Activated CD4-positive, alpha-beta T cell treated with anti-CD3 and anti-CD28 coated beads for 36 hours (primary cell): ENCODE measurements around the gene NOL12. TPM values are rescaled to one million over a fixed set of nuclear protein-coding genes. Genes with fewer than 3 reads are reported as not detected.
A peak's percentile ranks its signal among the peaks of the same experiment; 100 is the strongest.
"Not testable (repeated sequence)": the region's sequence is repeated elsewhere in the genome, so short reads cannot be mapped to it uniquely, and the experiment has no call there.

ENCODE experiments used
- ATAC-seq: fragments of 200-7000 bp; cut with Tn5 transposase; one replicate; pipeline ENCODE4 v1.10.0; 2021; ENCODE audit warnings: mild to moderate bottlenecking, moderate library complexity
- CTCF ChIA-PET: fragments of 350-600 bp; sonication (Branson Sonifier 250); formaldehyde crosslinking; loops from one replicate; lab custom pipeline; 2021; ENCODE audit warnings: antibody characterized with exemption; lab: Charles Lee
- POLR2A ChIA-PET: fragments of 350-600 bp; sonication (Branson Sonifier 250); formaldehyde crosslinking; loops from one replicate; lab custom pipeline; 2021; ENCODE audit warnings: antibody characterized with exemption, inconsistent platforms; lab: Charles Lee
- DNase-seq: peaks from one replicate; pipeline ENCODE4 v3.0.0-alpha.2; 2020
- H3K27ac Mint-ChIP-seq: one replicate; pipeline ENCODE4 v1.8.0; 2021; ENCODE audit warnings: mixed read lengths
- H3K27me3 Mint-ChIP-seq: one replicate; pipeline ENCODE4 v1.8.0; 2021; ENCODE audit warnings: mixed read lengths
- H3K36me3 Mint-ChIP-seq: one replicate; pipeline ENCODE4 v1.8.0; 2021; ENCODE audit warnings: low read depth, mixed read lengths
- H3K4me1 Mint-ChIP-seq: one replicate; pipeline ENCODE4 v1.8.0; 2021; ENCODE audit warnings: mixed read lengths
- H3K4me3 Mint-ChIP-seq: one replicate; pipeline ENCODE4 v1.8.0; 2021; ENCODE audit warnings: mild to moderate bottlenecking, moderate library complexity, mixed read lengths
- H3K9me3 Mint-ChIP-seq: one replicate; pipeline ENCODE4 v1.8.0; 2021; ENCODE audit warnings: low read depth, mixed read lengths
- intact Hi-C, 2 experiments: fragments of 100-400 bp; cut with DNase I in 1 of 2; cut with micrococcal nuclease in 1 of 2; formaldehyde crosslinking; loops; one replicate each; pipeline versions ENCODE4 v1.14.2 to v1.15.1; 2022 to 2024; cut with DNase I, micrococcal nuclease
- total RNA-seq, 2 experiments: library from RNA; stranded (reverse); gene quantifications; one replicate each; pipeline ENCODE4 v1.2.3, GENCODE V29; 2021

The NOL12 gene
- total RNA-seq, 2 experiments from 2014 or later: 37.1 to 42.3 TPM

GRCh38 chr22:37647317-37647716 is 38.8 kb upstream of the NOL12 start:
- POLR2A ChIA-PET: interaction anchor here (0.6 kb wide), 1 partner anchor 15 kb away, joined by 6 read pairs; no protein-coding TSS in a partner anchor
- no peak for ATAC-seq
- intact Hi-C loops: no loop called here
- DNase-seq: no peak
- Mint-ChIP-seq H3K36me3 (peaks cover 49% of the 10 kb centered on the region), H3K27ac (no peak overlapping the region), H3K27me3 (no peaks in the 10 kb centered on the region), H3K9me3 (no peaks in the 10 kb centered on the region), H3K4me1 (peaks cover 16% of the 10 kb centered on the region), H3K4me3 (no peak overlapping the region)
- CTCF ChIA-PET: interaction anchor here (1.2 to 1.5 kb wide), 3 partner anchors 10 to 34 kb away, joined by 3 to 5 read pairs (median 4); partner anchors contain the start of gene PDXP

GRCh38 chr22:37647928-37648327 is 38.2 kb upstream of the NOL12 start:
- DNase-seq (no peak), ATAC-seq (no peak)
- no peaks in the 10 kb centered on the region for H3K27me3 Mint-ChIP-seq
- H3K4me1 Mint-ChIP-seq: peaks cover 9% of the 10 kb centered on the region
- no peak overlapping the region for H3K4me3 Mint-ChIP-seq
- ChIA-PET CTCF (interaction anchor here (1.0 to 1.5 kb wide), 4 partner anchors 10 to 33 kb away, joined by 3 to 5 read pairs (median 4); partner anchors contain the start of gene PDXP), POLR2A (interaction anchor here (0.6 kb wide), 1 partner anchor 14 kb away, joined by 6 read pairs; no protein-coding TSS in a partner anchor)
- intact Hi-C loops: no loop called here
- peaks cover 53% of the 10 kb centered on the region for H3K36me3 Mint-ChIP-seq
- no peak overlapping the region for H3K27ac Mint-ChIP-seq
- no peaks in the 10 kb centered on the region for H3K9me3 Mint-ChIP-seq

DNA sequence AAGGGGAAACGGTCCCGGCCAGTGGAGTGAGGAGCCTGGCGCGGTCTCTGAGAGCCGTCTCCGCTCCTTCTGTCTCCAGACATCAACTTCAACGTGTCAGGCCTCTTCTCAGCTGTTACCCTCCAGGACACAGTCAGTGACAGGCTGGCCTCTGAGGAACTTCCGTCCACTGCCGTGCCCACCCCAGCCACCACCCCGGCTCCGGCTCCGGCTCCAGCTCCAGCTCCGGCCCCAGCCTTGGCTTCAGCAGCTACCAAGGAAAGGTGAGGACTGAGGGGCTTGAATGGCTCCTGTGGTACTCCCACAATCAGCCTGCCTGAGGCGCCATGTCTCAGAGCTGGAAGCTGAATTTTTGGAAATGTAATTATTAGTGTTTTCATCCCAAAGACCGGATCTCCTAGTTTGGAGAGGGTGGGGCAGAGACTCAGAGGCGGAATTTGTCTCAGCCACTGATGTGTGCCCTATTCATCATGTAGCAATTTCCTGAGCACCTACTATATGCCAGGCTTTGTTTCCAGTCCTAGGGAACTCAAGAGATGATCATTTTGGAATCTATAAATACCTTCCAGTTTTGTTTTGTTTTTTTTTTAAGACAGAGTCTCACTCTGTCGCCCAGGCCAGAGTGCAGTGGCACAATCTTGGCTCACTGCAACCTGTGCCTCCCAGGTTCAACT is 35.5 kb upstream of the NOL12 start:
- H3K27ac Mint-ChIP-seq: no peak overlapping the region
- H3K36me3 Mint-ChIP-seq: peaks cover 37% of the 10 kb centered on the region
- no peaks in the 10 kb centered on the region for H3K4me1 Mint-ChIP-seq
- intact Hi-C loops: no loop called here
- ChIA-PET POLR2A (no interaction called here), CTCF (interaction anchor here (0.8 to 5.2 kb wide), 3 partner anchors 8 to 23 kb away, joined by 4 to 20 read pairs (median 5); no protein-coding TSS in a partner anchor)
- no peaks in the 10 kb centered on the region for H3K27me3 Mint-ChIP-seq
- no peaks in the 10 kb centered on the region for H3K9me3 Mint-ChIP-seq
- no peak overlapping the region for H3K4me3 Mint-ChIP-seq
- DNase-seq (no peak), ATAC-seq (no peak)

DNA sequence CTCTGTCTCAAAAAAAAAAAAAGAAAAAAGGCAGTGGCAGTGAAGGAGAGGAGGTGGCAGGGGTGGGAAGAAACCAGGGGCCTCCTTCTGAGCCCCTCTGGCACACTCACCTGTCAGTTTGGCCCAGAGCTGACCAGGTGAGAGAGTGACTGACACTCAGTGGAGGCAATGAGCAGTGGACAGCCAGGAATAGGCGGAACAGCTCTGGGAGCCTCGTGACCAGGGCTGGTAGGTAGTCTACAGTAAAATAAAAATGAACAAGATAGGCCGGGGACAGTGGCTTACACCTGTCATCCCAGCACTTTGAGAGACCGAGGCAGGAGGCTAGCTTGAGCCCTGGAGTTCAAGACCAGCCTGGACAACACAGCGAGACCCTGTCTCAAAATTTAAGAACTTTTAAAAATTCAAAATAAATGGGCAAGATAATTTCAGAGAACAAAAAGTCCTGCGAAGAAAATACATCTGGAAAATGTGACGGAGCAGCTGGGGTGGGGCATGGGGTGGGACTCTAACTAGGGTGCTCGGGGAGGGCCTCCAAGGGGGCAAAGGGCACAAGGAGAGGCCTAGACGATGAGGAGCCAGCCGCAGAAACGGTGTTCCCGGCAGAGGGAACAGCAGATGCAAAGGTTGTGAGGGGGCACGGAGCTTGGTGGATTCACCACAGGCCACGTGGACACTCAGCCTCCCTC is 31.4 kb upstream of the NOL12 start:
- POLR2A ChIA-PET: no interaction called here
- no peaks in the 10 kb centered on the region for H3K9me3 Mint-ChIP-seq
- CTCF ChIA-PET: interaction anchor here (5.2 to 5.4 kb wide), 2 partner anchors 12 to 18 kb away, joined by 20 to 36 read pairs; no protein-coding TSS in a partner anchor
- no peak overlapping the region for H3K4me3 Mint-ChIP-seq
- intact Hi-C loops: no loop called here
- DNase-seq (no peak), ATAC-seq (no peak)
- peak overlapping the region; percentile 19 for H3K27ac Mint-ChIP-seq
- H3K27me3 Mint-ChIP-seq: no peaks in the 10 kb centered on the region
- H3K36me3 Mint-ChIP-seq: peaks cover 23% of the 10 kb centered on the region
- H3K4me1 Mint-ChIP-seq: peaks cover 11% of the 10 kb centered on the region

DNA sequence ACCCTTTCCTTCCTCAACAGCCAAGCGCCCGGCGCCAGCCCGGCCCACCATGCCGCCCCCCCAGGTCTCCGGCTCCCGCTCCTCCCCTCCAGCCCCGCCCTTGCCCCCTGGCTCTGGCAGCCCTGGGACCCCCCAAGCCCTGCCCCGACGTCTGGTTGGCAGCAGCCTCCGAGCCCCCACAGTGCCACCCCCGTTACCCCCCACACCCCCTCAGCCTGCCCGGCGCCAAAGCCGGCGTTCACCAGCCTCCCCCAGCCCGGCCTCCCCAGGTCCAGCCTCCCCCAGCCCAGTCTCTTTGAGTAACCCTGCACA is 30.9 kb upstream of the NOL12 start:
- Mint-ChIP-seq H3K27ac (no peak overlapping the region), H3K36me3 (peaks cover 20% of the 10 kb centered on the region), H3K27me3 (no peaks in the 10 kb centered on the region), H3K9me3 (no peaks in the 10 kb centered on the region), H3K4me1 (peaks cover 16% of the 10 kb centered on the region), H3K4me3 (no peak overlapping the region)
- ATAC-seq: no peak
- CTCF ChIA-PET: interaction anchor here (5.2 to 8.6 kb wide), 3 partner anchors 11 to 17 kb away, joined by 20 to 98 read pairs (median 36); no protein-coding TSS in a partner anchor
- POLR2A ChIA-PET: no interaction called here
- no peak for DNase-seq
- intact Hi-C loops: no loop called here

DNA sequence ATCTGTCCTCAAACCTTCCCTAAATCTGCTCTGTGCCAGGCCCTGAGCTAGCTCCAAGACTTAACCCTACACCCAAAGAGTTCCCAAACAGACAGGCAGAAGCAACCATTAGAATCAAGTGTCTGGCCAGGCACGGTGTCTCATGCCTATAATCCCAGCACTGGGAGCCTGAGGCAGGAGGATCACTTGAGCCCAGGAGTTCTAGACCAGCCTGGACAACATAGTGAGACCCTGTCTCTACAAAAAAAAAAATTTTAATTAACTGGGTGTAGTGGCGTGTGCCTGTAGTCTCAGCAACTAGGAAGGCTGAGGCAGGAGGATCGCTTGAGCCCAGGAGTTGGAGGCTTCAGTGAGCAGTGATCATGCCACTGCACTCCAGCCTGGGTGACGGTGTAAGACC is 29.6 kb upstream of the NOL12 start:
- H3K36me3 Mint-ChIP-seq: peaks cover 14% of the 10 kb centered on the region
- H3K27me3 Mint-ChIP-seq, POLR2A ChIA-PET, DNase-seq, intact Hi-C loops, H3K9me3 Mint-ChIP-seq, ATAC-seq, H3K4me3 Mint-ChIP-seq: not testable (repeated sequence)
- peak overlapping the region; percentile 4 for H3K27ac Mint-ChIP-seq
- CTCF ChIA-PET: interaction anchor here (0.6 to 8.6 kb wide), 4 partner anchors 13 to 152 kb away, joined by 3 to 98 read pairs (median 20); no protein-coding TSS in a partner anchor
- peaks cover 30% of the 10 kb centered on the region for H3K4me1 Mint-ChIP-seq

- CTCF ChIA-PET: interaction anchor here (0.6 to 8.6 kb wide), 16 partner anchors 9 to 206 kb away, joined by 3 to 98 read pairs (median 4); partner anchors contain the start of genes ANKRD54, GGA1 and NOL12
- no peaks in the 10 kb centered on the region for H3K27me3 Mint-ChIP-seq
- H3K4me1 Mint-ChIP-seq: peaks cover 31% of the 10 kb centered on the region
- intact Hi-C loops: loop anchor here (1.0 to 2.0 kb wide), 11 partner anchors 15 to 296 kb away; partner anchors contain the start of genes C22orf23 (in 2 of the 2), NOL12 (in 2 of the 2), POLR2F (in 2 of the 2) and ANKRD54 (in 1 of the 2)
- H3K27ac Mint-ChIP-seq: peak overlapping the region; percentile 91
- peak overlapping the region; percentile 76 for H3K4me3 Mint-ChIP-seq
- H3K36me3 Mint-ChIP-seq: peaks cover 7% of the 10 kb centered on the region
- POLR2A ChIA-PET: interaction anchor here (0.6 to 2.6 kb wide), 13 partner anchors 11 to 150 kb away, joined by 3 to 16 read pairs (median 7); partner anchors contain the start of genes GCAT, GGA1 and LGALS1
- no peak for ATAC-seq
- no peak for DNase-seq
- no peaks in the 10 kb centered on the region for H3K9me3 Mint-ChIP-seq
Observed at GRCh38 chr22:37657590-37658132, 28.5 kb upstream of the NOL12 start.

DNA sequence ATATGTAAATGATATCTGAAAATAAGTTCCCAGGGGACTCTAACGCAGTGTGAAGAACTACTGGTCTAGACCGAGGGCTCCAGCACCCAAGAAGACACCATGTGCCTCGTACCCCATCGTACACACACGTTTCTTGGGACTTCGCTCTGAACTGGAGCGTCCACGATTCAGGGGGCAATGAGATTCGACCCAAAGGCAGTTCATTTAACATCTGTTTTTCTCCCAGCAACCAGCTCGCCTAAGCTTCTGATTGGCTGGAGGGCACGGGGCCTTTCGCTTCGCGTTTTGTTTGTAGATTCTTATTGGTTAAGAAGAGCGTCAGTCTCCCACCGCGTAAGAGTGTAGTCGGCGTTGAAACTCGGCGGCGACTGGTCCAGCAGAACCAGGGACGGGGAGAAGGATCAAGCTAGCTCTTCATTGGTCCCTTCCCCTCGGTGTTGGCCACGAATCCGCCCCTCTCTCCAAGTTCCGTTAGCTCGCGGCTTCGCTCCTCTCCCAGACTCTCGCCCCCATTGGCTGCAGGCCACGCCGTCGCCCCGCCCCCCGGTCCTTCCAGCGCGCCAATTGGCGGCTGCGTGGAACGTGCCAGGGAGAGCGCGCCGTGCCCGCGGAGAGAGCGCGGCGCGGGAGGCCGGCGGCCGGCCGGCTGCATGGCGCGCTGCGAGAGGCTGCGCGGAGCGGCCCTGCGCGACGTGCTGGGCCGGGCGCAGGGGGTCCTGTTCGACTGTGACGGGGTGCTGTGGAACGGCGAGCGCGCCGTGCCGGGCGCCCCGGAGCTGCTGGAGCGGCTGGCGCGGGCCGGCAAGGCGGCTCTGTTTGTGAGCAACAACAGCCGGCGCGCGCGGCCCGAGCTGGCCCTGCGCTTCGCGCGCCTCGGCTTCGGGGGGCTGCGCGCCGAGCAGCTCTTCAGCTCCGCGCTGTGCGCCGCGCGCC is 27.7 kb upstream of the NOL12 start, which contains the start of gene PDXP:
Gene PDXP (plus strand): TSS at position 591 of the 933 bp plus-strand sequence. CDS start 60 bp downstream, at position 651.
- ATAC-seq: peak; percentile 98
- Mint-ChIP-seq H3K36me3 (peaks cover 2% of the 10 kb centered on the region), H3K4me1 (peaks cover 31% of the 10 kb centered on the region), H3K4me3 (peak within 1 kb of the TSS; percentile 86), H3K27me3 (no peaks in the 10 kb centered on the region), H3K27ac (peak within 1 kb of the TSS; percentile 91), H3K9me3 (no peaks in the 10 kb centered on the region)
- peak; percentile 99 for DNase-seq
- intact Hi-C loops: loop anchor here (1.0 to 2.0 kb wide), 11 partner anchors 16 to 295 kb away; partner anchors contain the start of genes C22orf23 (in 2 of the 2), NOL12 (in 2 of the 2), POLR2F (in 2 of the 2) and ANKRD54 (in 1 of the 2)
- ChIA-PET POLR2A (interaction anchor here (0.5 to 2.6 kb wide), 16 partner anchors 10 to 186 kb away, joined by 3 to 16 read pairs (median 6); partner anchors contain the start of genes ANKRD54, GCAT, GGA1 and LGALS1), CTCF (interaction anchor here (0.6 to 8.6 kb wide), 19 partner anchors 9 to 254 kb away, joined by 3 to 98 read pairs (median 4); partner anchors contain the start of genes ANKRD54, GGA1 and NOL12)

- CTCF ChIA-PET: interaction anchor here (0.7 to 8.6 kb wide), 12 partner anchors 12 to 542 kb away, joined by 3 to 98 read pairs (median 4); partner anchors contain the start of genes GGA1 and NOL12
- peaks cover 31% of the 10 kb centered on the region for H3K4me1 Mint-ChIP-seq
- no peaks in the 10 kb centered on the region for H3K27me3 Mint-ChIP-seq
- ATAC-seq (no peak), DNase-seq (peak; percentile 49)
- POLR2A ChIA-PET: interaction anchor here (0.5 to 2.6 kb wide), 9 partner anchors 9 to 185 kb away, joined by 3 to 16 read pairs (median 6); partner anchors contain the start of genes ANKRD54, GCAT and GGA1
- H3K4me3 Mint-ChIP-seq: peak overlapping the region; percentile 86
- H3K27ac Mint-ChIP-seq: peak overlapping the region; percentile 59
- intact Hi-C loops: loop anchor here in 1 of 2 experiments (2.0 kb wide), 1 partner anchor 16 kb away; no protein-coding TSS in a partner anchor
- H3K36me3 Mint-ChIP-seq: peaks cover 2% of the 10 kb centered on the region
- H3K9me3 Mint-ChIP-seq: no peaks in the 10 kb centered on the region
Observed at GRCh38 chr22:37659066-37659896, 26.9 kb upstream of the NOL12 start.
